ENCODE data around the gene HLTF. TPM values are rescaled to one million over a fixed set of nuclear protein-coding genes. Genes with fewer than 3 reads are reported as not detected.

HLTF gene
- total and polyA plus RNA-seq, 2 experiments from 2014 or later: 25.0 to 28.6 TPM

DNA sequence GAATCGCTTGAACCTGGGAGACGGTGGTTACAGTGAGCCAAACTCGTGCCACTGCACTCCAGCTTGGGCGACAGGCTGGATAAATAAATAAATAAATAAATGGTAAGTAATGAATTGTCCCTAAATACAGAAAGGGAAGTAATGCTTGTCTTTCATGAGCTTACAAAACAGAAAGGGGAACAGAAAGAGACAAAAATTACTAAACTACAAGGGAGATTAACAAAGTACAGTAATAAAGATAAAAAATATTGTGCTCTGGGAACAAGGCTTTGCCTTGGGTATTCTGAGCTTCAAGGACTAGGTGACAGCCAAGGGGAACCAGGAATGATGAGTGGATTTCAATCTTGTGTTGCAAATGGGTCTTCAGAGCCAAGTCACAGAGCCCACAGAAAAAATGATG, 9.2 kb upstream of the HLTF start:
- H3K9me2 ChIP-seq (ENCODE audit: insufficient read depth): no peaks in the 10 kb centered on the region
- no peaks in the 10 kb centered on the region for H3K4me1 ChIP-seq (ENCODE audit: insufficient read depth)
- DNase-seq: no peak
- no peaks in the 10 kb centered on the region for H3K36me3 ChIP-seq (ENCODE audit: low read depth)
- no peaks in the 10 kb centered on the region for H3K79me2 ChIP-seq (ENCODE audit: insufficient read depth)
- no peaks in the 10 kb centered on the region for H3F3A ChIP-seq (ENCODE audit: insufficient read depth)
- no peaks in the 10 kb centered on the region for H3K27me3 ChIP-seq (replicated peaks; ENCODE audit: insufficient read depth)
- in situ Hi-C loops (cut with MboI): no loop called here
- no peaks in the 10 kb centered on the region for H3K9me3 ChIP-seq (ENCODE audit: low read depth)
- no peak overlapping the region for H3K27ac ChIP-seq
- H4K20me1 ChIP-seq (ENCODE audit: insufficient read depth): no peaks in the 10 kb centered on the region
- no peak overlapping the region for H3K9ac ChIP-seq
- H3K4me3 ChIP-seq: no peak overlapping the region
- TF ChIP-seq EZH2 (IDR thresholded peaks at IDR 0.05; ENCODE audit: insufficient read depth, poor library complexity, severe bottlenecking) (no peak), EZH2phosphoT487 (IDR thresholded peaks at IDR 0.05; ENCODE audit: insufficient read depth, low read depth) (no peak)
- H3K4me2 ChIP-seq (ENCODE audit: unreplicated experiment): no peak overlapping the region
- 92 to 95% methylated on average over 4 of the region's 4 CpGs for WGBS, 2 experiments (ENCODE audit: low coverage in 1 of 2, low lambda C conversion rate in 2 of 2, missing lambda C conversion rate in 2 of 2)
- no peak overlapping the region for H2AFZ ChIP-seq

GRCh38 chr3:149091983-149092382, 5.7 kb upstream of the HLTF start:
- H3K9me2 ChIP-seq (ENCODE audit: insufficient read depth): no peaks in the 10 kb centered on the region
- DNase-seq: no peak
- WGBS, 2 experiments (ENCODE audit: low coverage in 1 of 2, low lambda C conversion rate in 2 of 2, missing lambda C conversion rate in 2 of 2): 95 to 97% methylated on average over 4 of the region's 4 CpGs
- no peak overlapping the region for H2AFZ ChIP-seq
- no peaks in the 10 kb centered on the region for H3K27me3 ChIP-seq (replicated peaks; ENCODE audit: insufficient read depth)
- H3K4me1 ChIP-seq (ENCODE audit: insufficient read depth): no peaks in the 10 kb centered on the region
- no peaks in the 10 kb centered on the region for H3F3A ChIP-seq (ENCODE audit: insufficient read depth)
- no peaks in the 10 kb centered on the region for H4K20me1 ChIP-seq (ENCODE audit: insufficient read depth)
- H3K79me2 ChIP-seq (ENCODE audit: insufficient read depth): no peaks in the 10 kb centered on the region
- H3K36me3 ChIP-seq (ENCODE audit: low read depth): no peaks in the 10 kb centered on the region
- H3K9me3 ChIP-seq (ENCODE audit: low read depth): no peaks in the 10 kb centered on the region
- H3K9ac ChIP-seq: no peak overlapping the region
- TF ChIP-seq EZH2phosphoT487 (IDR thresholded peaks at IDR 0.05; ENCODE audit: insufficient read depth, low read depth) (no peak), EZH2 (IDR thresholded peaks at IDR 0.05; ENCODE audit: insufficient read depth, poor library complexity, severe bottlenecking) (no peak)
- no peak overlapping the region for H3K4me2 ChIP-seq (ENCODE audit: unreplicated experiment)
- no peak overlapping the region for H3K4me3 ChIP-seq
- H3K27ac ChIP-seq: no peak overlapping the region
- in situ Hi-C loops (cut with MboI): no loop called here

DNA sequence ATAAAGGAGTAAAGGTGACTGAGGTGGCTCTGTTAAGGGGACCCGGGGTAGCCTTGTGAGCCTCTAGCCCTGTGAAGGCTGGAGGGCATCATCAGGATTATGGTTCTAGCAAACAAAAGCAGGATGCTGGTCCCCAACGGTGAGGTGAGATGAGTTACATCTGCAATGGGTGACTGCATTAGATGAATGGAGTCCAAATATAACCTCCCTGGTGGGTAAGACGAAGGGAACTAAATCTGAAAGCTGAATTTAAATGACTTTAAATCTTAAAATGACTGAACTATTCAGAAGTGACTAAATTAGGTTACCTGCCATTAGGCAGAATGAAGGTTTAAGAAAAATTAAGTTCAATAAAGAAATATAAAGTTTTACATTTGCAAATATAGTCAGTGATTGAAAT, 4.6 kb upstream of the HLTF start:
- Histone ChIP-seq H3K9me3 (ENCODE audit: low read depth) (no peaks in the 10 kb centered on the region), H3K4me1 (ENCODE audit: insufficient read depth) (no peaks in the 10 kb centered on the region), H2AFZ (0 out of 2 replicates have a peak overlapping the region, but pooled peaks have one; percentile 16), H3F3A (ENCODE audit: insufficient read depth) (no peaks in the 10 kb centered on the region), H4K20me1 (ENCODE audit: insufficient read depth) (no peaks in the 10 kb centered on the region), H3K4me3 (no peak overlapping the region), H3K9ac (no peak overlapping the region), H3K27me3 (replicated peaks; ENCODE audit: insufficient read depth) (no peaks in the 10 kb centered on the region), H3K9me2 (ENCODE audit: insufficient read depth) (no peaks in the 10 kb centered on the region), H3K79me2 (ENCODE audit: insufficient read depth) (0 out of 2 replicates have a peak, but pooled peaks cover under 1% of the 10 kb centered on the region), H3K4me2 (ENCODE audit: unreplicated experiment) (no peak overlapping the region), H3K36me3 (ENCODE audit: low read depth) (no peaks in the 10 kb centered on the region), H3K27ac (no peak overlapping the region)
- in situ Hi-C loops (cut with MboI): no loop called here
- 89% methylated on average over 3 of the region's 3 CpGs for WGBS, 2 experiments (ENCODE audit: low coverage in 1 of 2, low lambda C conversion rate in 2 of 2, missing lambda C conversion rate in 2 of 2)
- DNase-seq: no peak
- TF ChIP-seq EZH2 (IDR thresholded peaks at IDR 0.05; ENCODE audit: insufficient read depth, poor library complexity, severe bottlenecking) (no peak), EZH2phosphoT487 (IDR thresholded peaks at IDR 0.05; ENCODE audit: insufficient read depth, low read depth) (no peak)

GRCh38 chr3:149090461-149090860, 4.1 kb upstream of the HLTF start:
- Histone ChIP-seq H3K9me3 (ENCODE audit: low read depth) (no peaks in the 10 kb centered on the region), H3K27ac (no peak overlapping the region), H3K27me3 (replicated peaks; ENCODE audit: insufficient read depth) (no peaks in the 10 kb centered on the region), H3K79me2 (ENCODE audit: insufficient read depth) (peaks cover 5% of the 10 kb centered on the region), H2AFZ (0 out of 2 replicates have a peak overlapping the region, but pooled peaks have one; percentile 16), H3K4me3 (no peak overlapping the region), H3K9me2 (ENCODE audit: insufficient read depth) (no peaks in the 10 kb centered on the region), H4K20me1 (ENCODE audit: insufficient read depth) (no peaks in the 10 kb centered on the region), H3K9ac (no peak overlapping the region), H3K4me1 (ENCODE audit: insufficient read depth) (no peaks in the 10 kb centered on the region), H3K36me3 (ENCODE audit: low read depth) (no peaks in the 10 kb centered on the region), H3F3A (ENCODE audit: insufficient read depth) (no peaks in the 10 kb centered on the region), H3K4me2 (ENCODE audit: unreplicated experiment) (no peak overlapping the region)
- TF ChIP-seq EZH2phosphoT487 (IDR thresholded peaks at IDR 0.05; ENCODE audit: insufficient read depth, low read depth) (no peak), EZH2 (IDR thresholded peaks at IDR 0.05; ENCODE audit: insufficient read depth, poor library complexity, severe bottlenecking) (no peak)
- in situ Hi-C loops (cut with MboI): no loop called here
- no peak for DNase-seq
- 93 to 95% methylated on average over 1 of the region's 1 CpG for WGBS, 2 experiments (ENCODE audit: low coverage in 1 of 2, low lambda C conversion rate in 2 of 2, missing lambda C conversion rate in 2 of 2)

DNA sequence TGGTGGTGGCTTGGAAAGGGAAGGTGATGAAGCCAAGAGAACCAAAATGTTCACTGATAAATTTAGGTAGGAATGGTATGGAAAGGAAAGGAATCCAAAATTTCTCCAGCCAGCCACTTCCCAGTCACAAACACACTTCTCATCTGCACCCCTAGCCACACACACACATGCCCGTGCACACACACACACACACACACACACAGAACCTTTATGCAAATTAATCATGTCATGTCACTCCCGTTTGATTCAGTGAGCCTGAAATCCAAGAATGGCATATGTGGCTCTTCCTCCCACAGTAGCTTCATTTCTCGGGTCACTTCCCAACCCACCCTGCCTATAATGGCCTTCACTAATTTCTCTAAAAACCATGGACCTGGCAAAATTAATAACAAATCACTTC, 3.1 kb upstream of the HLTF start:
- Histone ChIP-seq H3K27ac (no peak overlapping the region), H3K27me3 (replicated peaks; ENCODE audit: insufficient read depth) (no peaks in the 10 kb centered on the region), H3K4me2 (ENCODE audit: unreplicated experiment) (no peak overlapping the region), H4K20me1 (ENCODE audit: insufficient read depth) (no peaks in the 10 kb centered on the region), H2AFZ (no peak overlapping the region), H3F3A (ENCODE audit: insufficient read depth) (no peaks in the 10 kb centered on the region), H3K79me2 (ENCODE audit: insufficient read depth) (peaks cover 16% of the 10 kb centered on the region), H3K9me3 (ENCODE audit: low read depth) (no peaks in the 10 kb centered on the region), H3K4me1 (ENCODE audit: insufficient read depth) (no peaks in the 10 kb centered on the region), H3K4me3 (no peak overlapping the region), H3K36me3 (ENCODE audit: low read depth) (no peaks in the 10 kb centered on the region), H3K9ac (no peak overlapping the region), H3K9me2 (ENCODE audit: insufficient read depth) (no peaks in the 10 kb centered on the region)
- 66 to 81% methylated on average over 3 of the region's 3 CpGs for WGBS, 2 experiments (ENCODE audit: low coverage in 1 of 2, low lambda C conversion rate in 2 of 2, missing lambda C conversion rate in 2 of 2)
- no peak for TF ChIP-seq EZH2 (IDR thresholded peaks at IDR 0.05; ENCODE audit: insufficient read depth, poor library complexity, severe bottlenecking)
- TF ChIP-seq EZH2phosphoT487 (IDR thresholded peaks at IDR 0.05; ENCODE audit: insufficient read depth, low read depth): no peak
- in situ Hi-C loops (cut with MboI): no loop called here
- DNase-seq: no peak
